HCT116 (cell line): Measurements from ENCODE around the gene TSPAN2. TPM values are rescaled to one million over a fixed set of nuclear protein-coding genes. Genes with fewer than 3 reads are reported as not detected.
A peak's percentile ranks its signal among the peaks of the same experiment; 100 is the strongest.

Source experiments
- ATAC-seq: fragments of 200-7000 bp; cut with Tn5 transposase; 2 replicates; pipeline ENCODE4 v1.9.1; 2020; ENCODE audit warnings: mild to moderate bottlenecking, moderate library complexity
- BruUV-seq: library from RNA; stranded (reverse); fragments of 400-500 nt; replicated peaks from 2 replicates; lab custom pipeline; 2021; lab: Mats Ljungman, UMichigan
- CTCF ChIA-PET: fragments of 300-600 bp; sonication (Branson Sonifier 250); formaldehyde crosslinking; loops from one replicate; lab custom pipeline; 2021; ENCODE audit warnings: antibody characterized with exemption; lab: Charles Lee
- POLR2A ChIA-PET: fragments of 300-600, 350-600 bp; sonication (Branson Sonifier 250); formaldehyde crosslinking; loops from one replicate; lab custom pipeline; 2021; ENCODE audit warnings: antibody characterized with exemption; lab: Charles Lee
- RAD21 ChIA-PET, 2 experiments: fragments of 300-600 bp; sonication (Branson Sonifier 250); formaldehyde crosslinking; loops; one replicate each; lab custom pipeline; 2023; ENCODE audit warnings: low total read pairs in 2 of 2; ENCODE audit not compliant: uncharacterized antibody in 2 of 2, unreplicated experiment in 2 of 2, low non-redundant PET in 1 of 2; lab: Charles Lee
- DNase-seq: peaks from one replicate; pipeline ENCODE4 v3.0.0-alpha.2; 2010; ENCODE audit warnings: low read depth, low spot score
- H2AFZ ChIP-seq: fragments of 200-600 bp; shearing (Covaris generic), sonication (generic); 2 replicates; pipeline ENCODE4 v1.6.1; 2017; ENCODE audit warnings: low read depth, mixed run types, mixed read lengths, antibody characterized with exemption, low read length; ENCODE audit not compliant: poor library complexity, severe bottlenecking
- H3K27ac ChIP-seq: 2 replicates; pipeline ENCODE4 v1.5.1; 2012; ENCODE audit warnings: low read depth, low read length
- H3K27me3 ChIP-seq: fragments of 200-600 bp; sonication (generic); 2 replicates; pipeline ENCODE4 v1.6.1; 2016; ENCODE audit warnings: mixed run types, low read length, mixed read lengths; ENCODE audit not compliant: insufficient read depth
- H3K36me3 ChIP-seq, 2 experiments: fragments of 200-500 bp in 1 of 2; fragments of 200-600 bp in 1 of 2; sonication (Bioruptor generic) in 1 of 2; sonication (generic) in 1 of 2; 2 replicates each; pipeline versions ENCODE4 v1.5.1 to v1.6.1; 2014 to 2016; ENCODE audit warnings: low read length in 2 of 2, inconsistent platforms in 1 of 2, mixed read lengths in 1 of 2, mixed run types in 1 of 2; ENCODE audit not compliant: insufficient read depth in 2 of 2, control insufficient read depth in 1 of 2
- H3K4me1 ChIP-seq, 2 experiments: fragments of 200-600 bp in 1 of 2; sonication (generic) in 1 of 2; 2 replicates each; pipeline versions ENCODE4 v1.5.1 to v1.6.1; 2012 to 2017; ENCODE audit warnings: low read length in 2 of 2, inconsistent platforms in 1 of 2, mild to moderate bottlenecking in 1 of 2, mixed read lengths in 1 of 2, mixed run types in 1 of 2, moderate library complexity in 1 of 2; ENCODE audit not compliant: insufficient read depth in 2 of 2, control insufficient read depth in 1 of 2
- H3K4me2 ChIP-seq: fragments of 200-600 bp; sonication (generic); 2 replicates; pipeline ENCODE4 v1.6.1; 2017; ENCODE audit warnings: mixed run types, low read length, mixed read lengths
- H3K4me3 ChIP-seq, 2 experiments: fragments of 200-600 bp in 1 of 2; sonication (generic) in 1 of 2; replicated peaks in 1 of 2; 2 replicates each; pipeline ENCODE4 v1.5.1; 2011 to 2016; ENCODE audit warnings: low read length in 2 of 2, control low read depth in 1 of 2, low read depth in 1 of 2, mild to moderate bottlenecking in 1 of 2, mixed read lengths in 1 of 2, mixed run types in 1 of 2
- H3K79me2 ChIP-seq: fragments of 200-600 bp; sonication (generic); 2 replicates; pipeline ENCODE4 v1.6.1; 2017; ENCODE audit warnings: mild to moderate bottlenecking, mixed run types, low read length, moderate library complexity, mixed read lengths; ENCODE audit not compliant: insufficient read depth
- H3K9ac ChIP-seq: fragments of 200-600 bp; sonication (generic); 2 replicates; pipeline ENCODE4 v1.6.1; 2016; ENCODE audit warnings: low read length, mixed read lengths
- H3K9me2 ChIP-seq: fragments of 200-600 bp; sonication (generic), shearing (Covaris generic); 2 replicates; pipeline ENCODE4 v1.6.1; 2017; ENCODE audit warnings: mixed run types, mild to moderate bottlenecking, moderate library complexity; ENCODE audit not compliant: insufficient read depth
- H3K9me3 ChIP-seq, 2 experiments: fragments of 200-500 bp in 1 of 2; fragments of 200-600 bp in 1 of 2; sonication (Bioruptor generic) in 1 of 2; sonication (generic) in 1 of 2; 2 replicates each; pipeline ENCODE4 v1.6.1; 2014 to 2017; ENCODE audit warnings: low read length in 2 of 2, mixed read lengths in 2 of 2, inconsistent platforms in 1 of 2, low read depth in 1 of 2, mild to moderate bottlenecking in 1 of 2, mixed run types in 1 of 2, moderate library complexity in 1 of 2; ENCODE audit not compliant: control insufficient read depth in 1 of 2, insufficient read depth in 1 of 2
- H4K20me1 ChIP-seq: fragments of 200-600 bp; sonication (generic), shearing (Covaris generic); 2 replicates; pipeline ENCODE4 v1.6.1; 2017; ENCODE audit warnings: mixed run types, mild to moderate bottlenecking, moderate library complexity; ENCODE audit not compliant: insufficient read depth
- EZH2phosphoT487 ChIP-seq: fragments of 200-600 bp; IDR thresholded peaks from 2 replicates; pipeline ENCODE4 v1.6.1; 2018; ENCODE audit warnings: antibody characterized with exemption, borderline replicate concordance
- FOSL1 ChIP-seq: IDR thresholded peaks from 2 replicates; pipeline ENCODE4 v1.6.1; 2012; ENCODE audit warnings: low read depth
- REST ChIP-seq: IDR thresholded peaks from 2 replicates; pipeline ENCODE4 v1.6.1; 2012; ENCODE audit warnings: low read depth
- TCF7L2 ChIP-seq: IDR thresholded peaks from 2 replicates; pipeline ENCODE4 v1.7.0; 2011; ENCODE audit warnings: borderline replicate concordance, inconsistent platforms; ENCODE audit not compliant: insufficient read depth, insufficient read length; ENCODE audit errors: extremely low read depth
- intact Hi-C: fragments of 100-400 bp; cut with micrococcal nuclease; formaldehyde crosslinking; loops from 2 replicates; pipeline ENCODE4 v1.10.0; 2022
- total RNA-seq: library from RNA; stranded (reverse); gene quantifications from one replicate; pipeline ENCODE4 v1.2.1, GENCODE V29; 2021; ENCODE audit not compliant: unreplicated experiment

TSPAN2 gene
- total RNA-seq, 1 experiment from 2014 or later: 0.98 TPM

- ATAC-seq: no peak
- POLR2A ChIA-PET: no interaction called here
- RAD21 ChIA-PET: no interaction called here
- Histone ChIP-seq H4K20me1 (no peaks in the 10 kb centered on the region), H3K27ac (no peak overlapping the region), H3K36me3 (no peaks in the 10 kb centered on the region), H3K27me3 (no peaks in the 10 kb centered on the region), H3K9me2 (no peaks in the 10 kb centered on the region), H3K9ac (no peak overlapping the region), H3K79me2 (no peaks in the 10 kb centered on the region), H3K4me2 (no peak overlapping the region), H3K4me1 (peaks cover 10 to 11% of the 10 kb centered on the region in 2 experiments), H2AFZ (no peak overlapping the region), H3K9me3 (no peaks in the 10 kb centered on the region), H3K4me3 (no peak overlapping the region)
- CTCF ChIA-PET: no interaction called here
- intact Hi-C loops: no loop called here
- TF ChIP-seq TCF7L2: no peak
- TF ChIP-seq REST: peak; percentile 53
- no peak for DNase-seq
- BruUV-seq: no TSS peak
Observed at GRCh38 chr1:115060501-115060900, 28.8 kb downstream of the TSPAN2 start.

GRCh38 chr1:115059316-115059715, 30.0 kb downstream of the TSPAN2 start:
- TF ChIP-seq EZH2phosphoT487 (no peak), FOSL1 (no peak), TCF7L2 (no peak)
- Histone ChIP-seq H3K4me3 (no peak overlapping the region), H3K4me2 (no peak overlapping the region), H3K4me1 (peaks cover 10 to 11% of the 10 kb centered on the region in 2 experiments), H2AFZ (no peak overlapping the region), H3K9me3 (no peaks in the 10 kb centered on the region), H3K36me3 (no peaks in the 10 kb centered on the region), H3K9ac (no peak overlapping the region), H3K9me2 (no peaks in the 10 kb centered on the region), H4K20me1 (no peaks in the 10 kb centered on the region), H3K27me3 (no peaks in the 10 kb centered on the region), H3K79me2 (no peaks in the 10 kb centered on the region), H3K27ac (no peak overlapping the region)
- ATAC-seq (no peak), DNase-seq (no peak)
- BruUV-seq: no TSS peak
- CTCF ChIA-PET: no interaction called here
- POLR2A ChIA-PET: no interaction called here
- intact Hi-C loops: no loop called here
- RAD21 ChIA-PET: no interaction called here
